Measurements from ENCODE around the gene PLXDC2. TPM values are rescaled to one million over a fixed set of nuclear protein-coding genes. Genes with fewer than 3 reads are reported as not detected.

The PLXDC2 gene
- total RNA-seq, 1 experiment from 2014 or later, result not detected

DNA sequence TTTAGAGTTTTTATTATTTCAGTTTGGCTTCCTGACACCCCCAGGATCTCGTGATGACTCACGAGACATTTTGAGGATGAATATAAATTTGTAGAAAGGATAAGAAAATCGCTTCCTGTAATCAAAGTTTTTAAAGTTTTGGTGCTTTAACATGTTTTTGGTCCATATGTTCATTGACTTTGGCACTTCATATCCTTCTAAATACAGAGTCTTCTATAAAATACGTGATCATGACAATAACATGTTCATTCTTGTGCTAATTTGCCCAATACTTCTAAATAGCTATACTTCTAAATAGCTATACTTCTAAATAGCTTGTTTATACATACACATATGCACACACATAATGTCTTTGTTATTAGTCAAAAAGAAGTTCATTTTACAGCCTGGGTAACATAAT, 341.9 kb downstream of the PLXDC2 start:
- H3F3A ChIP-seq (ENCODE audit: low read length, unreplicated experiment), result no peaks in the 10 kb centered on the region
- CTCF ChIA-PET, result no interaction called here
- H3K4me1 ChIP-seq (ENCODE audit: insufficient read depth, low read length), result no peaks in the 10 kb centered on the region
- no peak overlapping the region for H3K9ac ChIP-seq (ENCODE audit: low read length)
- no peak overlapping the region for H3K4me2 ChIP-seq (ENCODE audit: low read length)
- no peak for DNase-seq
- no peak overlapping the region for H3K27ac ChIP-seq (ENCODE audit: low read length)
- H4K20me1 ChIP-seq (ENCODE audit: low read length), result no peaks in the 10 kb centered on the region
- H2AFZ ChIP-seq (ENCODE audit: low read length), result no peak overlapping the region
- H3K36me3 ChIP-seq (ENCODE audit: low read depth, low read length), result no peaks in the 10 kb centered on the region
- BruUV-seq (replicated peaks), result no TSS peak
- POLR2A ChIA-PET (ENCODE audit: unreplicated experiment), result no interaction called here
- H3K27me3 ChIP-seq (ENCODE audit: low read length), result no peaks in the 10 kb centered on the region
- TF ChIP-seq, protein P1, sequence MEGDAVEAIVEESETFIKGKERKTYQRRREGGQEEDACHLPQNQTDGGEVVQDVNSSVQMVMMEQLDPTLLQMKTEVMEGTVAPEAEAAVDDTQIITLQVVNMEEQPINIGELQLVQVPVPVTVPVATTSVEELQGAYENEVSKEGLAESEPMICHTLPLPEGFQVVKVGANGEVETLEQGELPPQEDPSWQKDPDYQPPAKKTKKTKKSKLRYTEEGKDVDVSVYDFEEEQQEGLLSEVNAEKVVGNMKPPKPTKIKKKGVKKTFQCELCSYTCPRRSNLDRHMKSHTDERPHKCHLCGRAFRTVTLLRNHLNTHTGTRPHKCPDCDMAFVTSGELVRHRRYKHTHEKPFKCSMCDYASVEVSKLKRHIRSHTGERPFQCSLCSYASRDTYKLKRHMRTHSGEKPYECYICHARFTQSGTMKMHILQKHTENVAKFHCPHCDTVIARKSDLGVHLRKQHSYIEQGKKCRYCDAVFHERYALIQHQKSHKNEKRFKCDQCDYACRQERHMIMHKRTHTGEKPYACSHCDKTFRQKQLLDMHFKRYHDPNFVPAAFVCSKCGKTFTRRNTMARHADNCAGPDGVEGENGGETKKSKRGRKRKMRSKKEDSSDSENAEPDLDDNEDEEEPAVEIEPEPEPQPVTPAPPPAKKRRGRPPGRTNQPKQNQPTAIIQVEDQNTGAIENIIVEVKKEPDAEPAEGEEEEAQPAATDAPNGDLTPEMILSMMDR (conservative IDR thresholded peaks at IDR 0.05; ENCODE audit: low read depth, low read length), result no peak
- TF ChIP-seq EZH2 (IDR thresholded peaks at IDR 0.05; ENCODE audit: low read length, unreplicated experiment), result no peak
- TF ChIP-seq EZH2phosphoT487 (IDR thresholded peaks at IDR 0.05; ENCODE audit: borderline replicate concordance, low read length), result no peak
- H3K4me3 ChIP-seq (ENCODE audit: low read length), result no peak overlapping the region
- no peak for ATAC-seq
- no peaks in the 10 kb centered on the region for H3K79me2 ChIP-seq (ENCODE audit: low read length)
- H3K9me2 ChIP-seq (replicated peaks; ENCODE audit: low read length), result no peaks in the 10 kb centered on the region
- intact Hi-C loops (cut with micrococcal nuclease), result no loop called here
- no peaks in the 10 kb centered on the region for H3K9me3 ChIP-seq (ENCODE audit: low read length)

DNA sequence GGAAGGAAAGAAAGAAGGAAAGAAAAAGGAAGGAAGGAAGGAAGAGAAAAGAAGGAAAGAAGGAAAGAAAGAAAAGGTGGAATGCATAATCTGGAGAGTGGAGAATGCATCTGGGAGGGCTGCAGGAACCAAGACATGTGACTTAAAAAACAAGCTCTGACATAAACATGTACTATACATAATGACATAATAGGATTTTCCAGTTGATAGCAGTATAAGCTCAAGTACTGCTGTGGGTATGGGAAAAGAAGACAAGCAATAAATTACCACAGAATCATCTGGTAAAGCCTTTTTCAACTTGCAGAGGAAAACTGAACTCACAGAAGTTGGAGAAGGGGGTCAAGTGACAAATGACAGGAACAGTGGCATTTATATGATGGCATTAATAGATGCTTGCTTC, 345.9 kb downstream of the PLXDC2 start:
- no peaks in the 10 kb centered on the region for H4K20me1 ChIP-seq (ENCODE audit: low read length)
- no peak overlapping the region for H3K27ac ChIP-seq (ENCODE audit: low read length)
- TF ChIP-seq EZH2 (IDR thresholded peaks at IDR 0.05; ENCODE audit: low read length, unreplicated experiment) (no peak), EZH2phosphoT487 (IDR thresholded peaks at IDR 0.05; ENCODE audit: borderline replicate concordance, low read length) (no peak)
- no peak overlapping the region for H3K4me2 ChIP-seq (ENCODE audit: low read length)
- H3K4me1 ChIP-seq (ENCODE audit: insufficient read depth, low read length), result no peaks in the 10 kb centered on the region
- no peak overlapping the region for H2AFZ ChIP-seq (ENCODE audit: low read length)
- H3K79me2 ChIP-seq (ENCODE audit: low read length), result no peaks in the 10 kb centered on the region
- no peak overlapping the region for H3K4me3 ChIP-seq (ENCODE audit: low read length)
- no peak for ATAC-seq
- no peaks in the 10 kb centered on the region for H3K36me3 ChIP-seq (ENCODE audit: low read depth, low read length)
- intact Hi-C loops (cut with micrococcal nuclease), result no loop called here
- no peak for DNase-seq
- no peak overlapping the region for H3K9ac ChIP-seq (ENCODE audit: low read length)
- no peaks in the 10 kb centered on the region for H3K27me3 ChIP-seq (ENCODE audit: low read length)
- BruUV-seq (replicated peaks), result no TSS peak
- POLR2A ChIA-PET (ENCODE audit: unreplicated experiment), result no interaction called here
- H3K9me3 ChIP-seq (ENCODE audit: low read length), result no peaks in the 10 kb centered on the region
- H3K9me2 ChIP-seq (replicated peaks; ENCODE audit: low read length), result no peaks in the 10 kb centered on the region
- CTCF ChIA-PET, result no interaction called here
- no peaks in the 10 kb centered on the region for H3F3A ChIP-seq (ENCODE audit: low read length, unreplicated experiment)

DNA sequence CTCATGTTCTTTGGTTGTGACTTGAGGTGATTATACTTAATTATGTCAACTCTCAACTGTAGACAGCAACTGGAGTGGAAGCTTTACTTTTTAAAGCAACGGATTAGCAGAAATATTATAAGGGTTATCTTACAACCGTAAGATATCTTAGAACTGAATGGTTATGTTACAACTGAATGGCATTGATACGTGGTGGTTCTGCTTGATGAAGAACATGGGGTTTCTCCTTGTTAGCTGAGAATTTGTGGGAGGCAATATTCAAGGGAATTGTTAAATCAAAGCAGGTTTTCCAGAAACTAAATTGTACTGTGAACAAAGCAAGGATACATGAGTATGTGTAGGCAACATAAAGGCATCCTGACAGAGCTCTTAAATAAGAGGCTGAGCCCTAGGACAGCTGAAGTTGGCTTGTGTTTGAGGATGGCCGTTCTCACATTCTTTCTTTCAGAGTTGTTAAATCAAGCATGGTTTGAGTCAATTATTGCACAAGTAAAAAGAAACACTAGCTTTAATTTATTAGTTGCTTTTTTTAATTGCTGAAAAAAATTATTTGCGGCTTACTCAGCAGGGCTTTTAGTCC, 350.0 kb downstream of the PLXDC2 start:
- H2AFZ ChIP-seq (ENCODE audit: low read length), result no peak overlapping the region
- H3K27ac ChIP-seq (ENCODE audit: low read length), result no peak overlapping the region
- no peaks in the 10 kb centered on the region for H3F3A ChIP-seq (ENCODE audit: low read length, unreplicated experiment)
- no peak overlapping the region for H3K9ac ChIP-seq (ENCODE audit: low read length)
- no peak for ATAC-seq
- no peak for TF ChIP-seq EZH2 (IDR thresholded peaks at IDR 0.05; ENCODE audit: low read length, unreplicated experiment)
- TF ChIP-seq EZH2phosphoT487 (IDR thresholded peaks at IDR 0.05; ENCODE audit: borderline replicate concordance, low read length), result no peak
- TF ChIP-seq, protein P1 (conservative IDR thresholded peaks at IDR 0.05; ENCODE audit: low read depth, low read length), result no peak
- ChIA-PET CTCF (no interaction called here), POLR2A (ENCODE audit: unreplicated experiment) (no interaction called here)
- DNase-seq, result no peak
- intact Hi-C loops (cut with micrococcal nuclease), result no loop called here
- BruUV-seq (replicated peaks), result no TSS peak
- no peaks in the 10 kb centered on the region for H3K9me2 ChIP-seq (replicated peaks; ENCODE audit: low read length)
- H3K36me3 ChIP-seq (ENCODE audit: low read depth, low read length), result no peaks in the 10 kb centered on the region
- H3K4me3 ChIP-seq (ENCODE audit: low read length), result no peak overlapping the region
- no peak overlapping the region for H3K4me2 ChIP-seq (ENCODE audit: low read length)
- H4K20me1 ChIP-seq (ENCODE audit: low read length), result no peaks in the 10 kb centered on the region
- no peaks in the 10 kb centered on the region for H3K4me1 ChIP-seq (ENCODE audit: insufficient read depth, low read length)
- no peaks in the 10 kb centered on the region for H3K9me3 ChIP-seq (ENCODE audit: low read length)
- no peaks in the 10 kb centered on the region for H3K79me2 ChIP-seq (ENCODE audit: low read length)
- no peaks in the 10 kb centered on the region for H3K27me3 ChIP-seq (ENCODE audit: low read length)
